SU-DHL-6 (cell line): ENCODE data around the gene BABAM1.
A peak's percentile ranks its signal among the peaks of the same experiment; 100 is the strongest.

Experiments
- H2AFZ ChIP-seq: fragments of 200-600 bp; sonication (generic); 2 replicates; pipeline ENCODE4 v1.6.1; 2014; ENCODE audit warnings: low read depth, mild to moderate bottlenecking, moderate library complexity, mixed read lengths, antibody characterized with exemption, low read length; ENCODE audit not compliant: severe bottlenecking
- H3F3A ChIP-seq: fragments of 200-600 bp; shearing (Covaris generic); 2 replicates; pipeline ENCODE4 v1.6.0; 2016; ENCODE audit warnings: antibody characterized with exemption, mild to moderate bottlenecking; ENCODE audit not compliant: insufficient read depth
- H3K27ac ChIP-seq: fragments of 200-600 bp; sonication (generic); 2 replicates; pipeline ENCODE4 v1.5.1; 2016; ENCODE audit warnings: low read depth, mild to moderate bottlenecking, low read length, moderate library complexity, mixed read lengths
- H3K27me3 ChIP-seq: fragments of 200-600 bp; sonication (generic), shearing (Covaris generic); 2 replicates; pipeline ENCODE4 v1.6.0; 2014; ENCODE audit warnings: mild to moderate bottlenecking, low read length
- H3K36me3 ChIP-seq: fragments of 200-600 bp; sonication (generic); 2 replicates; pipeline ENCODE4 v1.6.1; 2014; ENCODE audit warnings: mild to moderate bottlenecking, low read length, mixed read lengths
- H3K4me2 ChIP-seq: fragments of 300-600, 200-600 bp; shearing (Covaris generic), sonication (generic); 2 replicates; pipeline ENCODE4 v1.6.0; 2014; ENCODE audit warnings: low read length, low read depth, mild to moderate bottlenecking; ENCODE audit not compliant: poor library complexity, severe bottlenecking
- H3K4me3 ChIP-seq: fragments of 200-600 bp; sonication (generic); 2 replicates; pipeline ENCODE4 v1.5.1; 2014; ENCODE audit warnings: antibody characterized with exemption, low read length, mild to moderate bottlenecking, mixed read lengths; ENCODE audit not compliant: insufficient read depth, poor library complexity, severe bottlenecking
- H3K79me2 ChIP-seq: fragments of 200-600 bp; sonication (generic); 2 replicates; pipeline ENCODE4 v1.6.1; 2014; ENCODE audit warnings: mild to moderate bottlenecking, low read length, moderate library complexity; ENCODE audit not compliant: insufficient read depth
- H3K9ac ChIP-seq: fragments of 200-600 bp; sonication (generic); 2 replicates; pipeline ENCODE4 v1.7.0; 2014; ENCODE audit warnings: mild to moderate bottlenecking, low read length
- H3K9me2 ChIP-seq: fragments of 200-600 bp; sonication (generic); replicated peaks from 2 replicates; pipeline ENCODE4 v1.6.1; 2014; ENCODE audit warnings: low read length; ENCODE audit not compliant: insufficient read depth
- H3K9me3 ChIP-seq: fragments of 200-600 bp; sonication (generic); 2 replicates; pipeline ENCODE4 v1.6.1; 2014; ENCODE audit warnings: low read length, mixed read lengths; ENCODE audit not compliant: insufficient read depth
- H4K20me1 ChIP-seq: fragments of 200-600 bp; sonication (generic); 2 replicates; pipeline ENCODE4 v1.6.1; 2014; ENCODE audit warnings: low read depth, mild to moderate bottlenecking, antibody characterized with exemption, low read length, moderate library complexity, mixed read lengths
- EZH2phosphoT487 ChIP-seq: fragments of 200-600 bp; sonication (generic), shearing (Covaris generic); conservative IDR thresholded peaks from 2 replicates; pipeline ENCODE4 v1.6.1; 2018; ENCODE audit warnings: mild to moderate bottlenecking, antibody characterized with exemption, low read length, moderate library complexity, mixed read lengths
- TF ChIP-seq, protein P1 (sequence below): fragments of 200-600 bp; sonication (generic); IDR thresholded peaks from one replicate; pipeline ENCODE4 v1.5.1; 2017; ENCODE audit warnings: antibody characterized with exemption, mild to moderate bottlenecking, low read length, moderate library complexity; ENCODE audit not compliant: insufficient read depth, poor library complexity, severe bottlenecking

BABAM1 gene

GRCh38 chr19:17259934-17260333, 7.3 kb upstream of the BABAM1 start:
- no peak overlapping the region for H3K27ac ChIP-seq
- H3K4me2 ChIP-seq: no peak overlapping the region
- H3K36me3 ChIP-seq: no peaks in the 10 kb centered on the region
- H3F3A ChIP-seq: peaks cover 4% of the 10 kb centered on the region; the same call in 1 of the 2 replicates
- H4K20me1 ChIP-seq: no peaks in the 10 kb centered on the region
- H3K9me3 ChIP-seq: no peaks in the 10 kb centered on the region
- no peak for TF ChIP-seq EZH2phosphoT487
- TF ChIP-seq, protein P1, sequence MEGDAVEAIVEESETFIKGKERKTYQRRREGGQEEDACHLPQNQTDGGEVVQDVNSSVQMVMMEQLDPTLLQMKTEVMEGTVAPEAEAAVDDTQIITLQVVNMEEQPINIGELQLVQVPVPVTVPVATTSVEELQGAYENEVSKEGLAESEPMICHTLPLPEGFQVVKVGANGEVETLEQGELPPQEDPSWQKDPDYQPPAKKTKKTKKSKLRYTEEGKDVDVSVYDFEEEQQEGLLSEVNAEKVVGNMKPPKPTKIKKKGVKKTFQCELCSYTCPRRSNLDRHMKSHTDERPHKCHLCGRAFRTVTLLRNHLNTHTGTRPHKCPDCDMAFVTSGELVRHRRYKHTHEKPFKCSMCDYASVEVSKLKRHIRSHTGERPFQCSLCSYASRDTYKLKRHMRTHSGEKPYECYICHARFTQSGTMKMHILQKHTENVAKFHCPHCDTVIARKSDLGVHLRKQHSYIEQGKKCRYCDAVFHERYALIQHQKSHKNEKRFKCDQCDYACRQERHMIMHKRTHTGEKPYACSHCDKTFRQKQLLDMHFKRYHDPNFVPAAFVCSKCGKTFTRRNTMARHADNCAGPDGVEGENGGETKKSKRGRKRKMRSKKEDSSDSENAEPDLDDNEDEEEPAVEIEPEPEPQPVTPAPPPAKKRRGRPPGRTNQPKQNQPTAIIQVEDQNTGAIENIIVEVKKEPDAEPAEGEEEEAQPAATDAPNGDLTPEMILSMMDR: no peak
- H3K9me2 ChIP-seq: no peaks in the 10 kb centered on the region
- H3K9ac ChIP-seq: no peak overlapping the region
- H3K79me2 ChIP-seq: no peaks in the 10 kb centered on the region
- H2AFZ ChIP-seq: no peak overlapping the region
- no peaks in the 10 kb centered on the region for H3K27me3 ChIP-seq
- no peak overlapping the region for H3K4me3 ChIP-seq

GRCh38 chr19:17260842-17261325, 6.4 kb upstream of the BABAM1 start:
- Histone ChIP-seq H3K9ac (peak overlapping the region; percentile 50; the same call in 1 of the 2 replicates), H3K9me3 (no peaks in the 10 kb centered on the region), H3K9me2 (no peaks in the 10 kb centered on the region), H3K4me2 (peak overlapping the region; percentile 48), H3K27ac (peak overlapping the region; percentile 61), H3K79me2 (no peaks in the 10 kb centered on the region), H3K4me3 (no peak overlapping the region), H4K20me1 (no peaks in the 10 kb centered on the region), H2AFZ (peak overlapping the region; percentile 87), H3K27me3 (no peaks in the 10 kb centered on the region), H3K36me3 (no peaks in the 10 kb centered on the region), H3F3A (peaks cover 5% of the 10 kb centered on the region; the same call in 1 of the 2 replicates)
- TF ChIP-seq, protein P1: peak; percentile 93
- TF ChIP-seq EZH2phosphoT487: no peak

DNA sequence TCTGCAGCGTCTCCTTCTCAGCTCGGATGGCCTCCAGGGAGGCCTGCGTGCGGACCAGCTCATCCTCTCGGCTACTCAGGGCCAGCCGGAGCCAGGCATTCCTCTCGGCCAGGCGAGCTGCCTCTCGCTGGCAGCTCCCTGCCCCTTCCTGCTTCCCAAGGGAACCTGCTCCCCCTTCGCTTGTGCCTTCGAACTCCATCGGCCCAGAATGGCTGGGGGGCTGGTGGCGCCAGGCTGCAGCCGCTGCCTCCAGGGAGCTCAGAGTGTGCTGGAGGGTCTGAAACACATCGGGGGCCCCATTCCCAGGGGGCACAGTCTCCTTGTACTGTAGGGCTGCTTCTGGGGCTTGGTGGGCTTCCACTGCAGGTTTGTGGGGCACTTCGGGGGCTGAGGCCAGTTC, 4.7 kb upstream of the BABAM1 start:
- TF ChIP-seq, protein P1: no peak
- TF ChIP-seq EZH2phosphoT487: no peak
- peaks cover 1% of the 10 kb centered on the region; the same call in 1 of the 2 replicates for H3K79me2 ChIP-seq
- H3K27ac ChIP-seq: no peak overlapping the region
- no peak overlapping the region for H2AFZ ChIP-seq
- H3K9ac ChIP-seq: no peak overlapping the region
- H3K36me3 ChIP-seq: no peaks in the 10 kb centered on the region
- H3K9me2 ChIP-seq: no peaks in the 10 kb centered on the region
- H3F3A ChIP-seq: peaks cover 13% of the 10 kb centered on the region
- H4K20me1 ChIP-seq: no peaks in the 10 kb centered on the region
- no peaks in the 10 kb centered on the region for H3K27me3 ChIP-seq
- no peak overlapping the region for H3K4me2 ChIP-seq
- H3K4me3 ChIP-seq: no peak overlapping the region
- H3K9me3 ChIP-seq: no peaks in the 10 kb centered on the region
